HEK293 (cell line): ENCODE results near the gene CREG2.

Source experiments
- CTCF ChIA-PET: fragments of 350-600 bp; formaldehyde crosslinking; extraction: SDS; loops from one replicate; lab custom pipeline; 2021; ENCODE audit warnings: antibody characterized with exemption; lab: Yijun Ruan, JAX
- POLR2A ChIA-PET: fragments of 300-600 bp; formaldehyde crosslinking; extraction: SDS; loops from one replicate; lab custom pipeline; 2020; ENCODE audit warnings: antibody characterized with exemption, inconsistent platforms; lab: Yijun Ruan, JAX
- H3K27ac ChIP-seq: fragments of 200-500 bp; sonication (Bioruptor generic); 2 replicates; pipeline ENCODE4 v1.5.1; 2014; ENCODE audit warnings: low read depth, low read length, control low read depth, inconsistent platforms; ENCODE audit errors: extremely low read depth
- H3K36me3 ChIP-seq, 2 experiments: fragments of 200-500 bp in 1 of 2; sonication (Bioruptor generic) in 1 of 2; 1 replicate in 1 of 2; 2 replicates in 1 of 2; pipeline ENCODE4 v1.5.1; 2014 to 2017; ENCODE audit warnings: inconsistent platforms in 2 of 2, low read length in 2 of 2; ENCODE audit not compliant: control insufficient read depth in 2 of 2, insufficient read depth in 1 of 2
- H3K4me1 ChIP-seq: fragments of 200-500 bp; sonication (Bioruptor generic); 2 replicates; pipeline ENCODE4 v1.5.1; 2014; ENCODE audit warnings: mild to moderate bottlenecking, low read length, inconsistent platforms; ENCODE audit not compliant: control insufficient read depth, insufficient read depth
- H3K4me3 ChIP-seq: 2 replicates; pipeline ENCODE4 v1.5.1; 2011; ENCODE audit warnings: low read depth, mild to moderate bottlenecking, control low read depth, low read length, moderate library complexity
- H3K9me3 ChIP-seq: fragments of 200-500 bp; sonication (Bioruptor generic); 2 replicates; pipeline ENCODE4 v1.5.1; 2014; ENCODE audit warnings: low read depth, low read length, inconsistent platforms; ENCODE audit not compliant: control insufficient read depth, insufficient read depth
- KLF7 ChIP-seq: fragments of 450-650 bp; formaldehyde crosslinking; IDR thresholded peaks from 2 replicates; pipeline ENCODE4 v1.5.1; 2016; ENCODE audit warnings: missing biosample characterization, missing genetic modification characterization, borderline replicate concordance
- SP3 ChIP-seq: fragments of 450-650 bp; formaldehyde crosslinking; IDR thresholded peaks from 2 replicates; pipeline ENCODE4 v1.5.1; 2016; ENCODE audit warnings: missing biosample characterization, missing genetic modification characterization
- TRIM28 ChIP-seq: IDR thresholded peaks from 2 replicates; pipeline ENCODE4 v1.6.1; 2011; ENCODE audit warnings: low read length, control low read depth, borderline replicate concordance
- ZBTB17 ChIP-seq: fragments of 450-650 bp; formaldehyde crosslinking; IDR thresholded peaks from 2 replicates; pipeline ENCODE4 v1.5.1; 2016; ENCODE audit warnings: missing biosample characterization, missing genetic modification characterization
- ZBTB8A ChIP-seq: fragments of 450-650 bp; formaldehyde crosslinking; IDR thresholded peaks from 2 replicates; pipeline ENCODE4 v1.5.1; 2016; ENCODE audit warnings: missing biosample characterization, missing genetic modification characterization
- ZNF133 ChIP-seq: fragments of 450-650 bp; formaldehyde crosslinking; IDR thresholded peaks from 2 replicates; pipeline ENCODE4 v1.5.1; 2016; ENCODE audit warnings: missing biosample characterization, missing genetic modification characterization
- ZNF2 ChIP-seq: fragments of 450-650 bp; formaldehyde crosslinking; IDR thresholded peaks from 2 replicates; pipeline ENCODE4 v1.5.1; 2016; ENCODE audit warnings: missing biosample characterization, missing genetic modification characterization
- ZNF23 ChIP-seq: fragments of 450-650 bp; formaldehyde crosslinking; IDR thresholded peaks from 2 replicates; pipeline ENCODE4 v1.5.1; 2016; ENCODE audit warnings: missing biosample characterization, missing genetic modification characterization, borderline replicate concordance
- ZNF274 ChIP-seq, 2 experiments: fragments of 200-500 bp in 1 of 2; fragments of 450-650 bp in 1 of 2; sonication (Bioruptor generic) in 1 of 2; formaldehyde crosslinking in 1 of 2; IDR thresholded peaks; 2 replicates each; pipeline versions ENCODE4 v1.5.1 to v1.6.1; 2014 to 2016; ENCODE audit warnings: borderline replicate concordance in 1 of 2, inconsistent platforms in 1 of 2, low read length in 1 of 2, missing biosample characterization in 1 of 2, missing genetic modification characterization in 1 of 2
- ZNF394 ChIP-seq: fragments of 450-650 bp; formaldehyde crosslinking; IDR thresholded peaks from 2 replicates; pipeline ENCODE4 v1.5.1; 2016; ENCODE audit warnings: missing biosample characterization, missing genetic modification characterization, mild to moderate bottlenecking, moderate library complexity, borderline replicate concordance
- ZNF514 ChIP-seq: fragments of 450-650 bp; formaldehyde crosslinking; IDR thresholded peaks from 2 replicates; pipeline ENCODE4 v1.5.1; 2016; ENCODE audit warnings: missing biosample characterization, missing genetic modification characterization
- ZNF561 ChIP-seq: fragments of 450-650 bp; IDR thresholded peaks from 2 replicates; pipeline ENCODE4 v1.5.1; 2018; ENCODE audit warnings: missing biosample characterization, missing genetic modification characterization, borderline replicate concordance
- ZNF677 ChIP-seq: fragments of 450-650 bp; IDR thresholded peaks from 2 replicates; pipeline ENCODE4 v1.5.0; 2018; ENCODE audit warnings: missing biosample characterization, mild to moderate bottlenecking, missing genetic modification characterization, moderate library complexity
- ZNF701 ChIP-seq: fragments of 450-650 bp; formaldehyde crosslinking; IDR thresholded peaks from 2 replicates; pipeline ENCODE4 v1.5.1; 2016; ENCODE audit warnings: missing biosample characterization, missing genetic modification characterization
- ZNF768 ChIP-seq: fragments of 450-650 bp; formaldehyde crosslinking; IDR thresholded peaks from 2 replicates; pipeline ENCODE4 v1.5.1; 2018; ENCODE audit warnings: missing biosample characterization, mild to moderate bottlenecking, missing genetic modification characterization
- ZSCAN23 ChIP-seq: fragments of 450-650 bp; formaldehyde crosslinking; IDR thresholded peaks from 2 replicates; pipeline ENCODE4 v1.5.1; 2016; ENCODE audit warnings: missing biosample characterization, missing genetic modification characterization
- TF ChIP-seq, protein P1 (sequence below): fragments of 450-650 bp; IDR thresholded peaks from 2 replicates; pipeline ENCODE4 v1.5.1; 2018; ENCODE audit warnings: missing biosample characterization, mild to moderate bottlenecking, missing genetic modification characterization
- TF ChIP-seq, protein P2 (sequence below): fragments of 450-650 bp; formaldehyde crosslinking; IDR thresholded peaks from 2 replicates; pipeline ENCODE4 v1.5.1; 2017; ENCODE audit warnings: missing biosample characterization, missing genetic modification characterization
- TF ChIP-seq, protein P3 (sequence below): fragments of 450-650 bp; formaldehyde crosslinking; IDR thresholded peaks from 2 replicates; pipeline ENCODE4 v1.5.1; 2016; ENCODE audit warnings: missing biosample characterization, missing genetic modification characterization, low read depth
- TF ChIP-seq, protein P4 (sequence below): fragments of 450-650 bp; formaldehyde crosslinking; IDR thresholded peaks from 2 replicates; pipeline ENCODE4 v1.5.1; 2016; ENCODE audit warnings: missing biosample characterization, missing genetic modification characterization
- TF ChIP-seq, protein P5 (sequence below): fragments of 450-650 bp; formaldehyde crosslinking; IDR thresholded peaks from 2 replicates; pipeline ENCODE4 v1.5.1; 2016; ENCODE audit warnings: missing biosample characterization, missing genetic modification characterization
- TF ChIP-seq, protein P6 (sequence below): fragments of 450-650 bp; formaldehyde crosslinking; IDR thresholded peaks from 2 replicates; pipeline ENCODE4 v1.5.1; 2016; ENCODE audit warnings: missing biosample characterization, missing genetic modification characterization

Gene CREG2

DNA sequence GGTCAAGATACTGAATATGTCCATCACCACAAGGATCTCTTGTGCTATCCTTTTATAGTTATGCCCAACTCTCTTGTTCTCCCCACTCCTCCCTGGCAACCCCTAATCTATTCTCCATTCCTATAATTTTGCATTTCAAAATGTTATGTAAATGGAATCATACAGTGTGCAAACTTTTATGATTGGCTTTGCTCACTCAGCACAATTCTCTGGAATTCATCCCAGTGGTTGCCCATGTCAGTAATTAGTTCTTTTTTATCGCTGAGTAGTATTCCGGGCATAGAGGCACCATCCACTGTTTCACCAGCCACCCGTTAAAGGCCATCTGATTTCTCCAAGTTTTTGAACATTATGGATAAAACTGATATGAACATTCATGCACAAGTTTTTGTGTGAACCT lies 40.4 kb downstream of the CREG2 start:
- Histone ChIP-seq H3K36me3 (no peaks in the 10 kb centered on the region), H3K4me3 (no peak overlapping the region)
- TF ChIP-seq ZNF701 (no peak), ZBTB8A (tag by site-specific recombination) (no peak), ZNF561 (tag by site-specific recombination) (no peak), ZBTB17 (tag by site-specific recombination) (no peak), TRIM28 (no peak), KLF7 (no peak), SP3 (tag by site-specific recombination) (no peak)
- TF ChIP-seq, protein P1, sequence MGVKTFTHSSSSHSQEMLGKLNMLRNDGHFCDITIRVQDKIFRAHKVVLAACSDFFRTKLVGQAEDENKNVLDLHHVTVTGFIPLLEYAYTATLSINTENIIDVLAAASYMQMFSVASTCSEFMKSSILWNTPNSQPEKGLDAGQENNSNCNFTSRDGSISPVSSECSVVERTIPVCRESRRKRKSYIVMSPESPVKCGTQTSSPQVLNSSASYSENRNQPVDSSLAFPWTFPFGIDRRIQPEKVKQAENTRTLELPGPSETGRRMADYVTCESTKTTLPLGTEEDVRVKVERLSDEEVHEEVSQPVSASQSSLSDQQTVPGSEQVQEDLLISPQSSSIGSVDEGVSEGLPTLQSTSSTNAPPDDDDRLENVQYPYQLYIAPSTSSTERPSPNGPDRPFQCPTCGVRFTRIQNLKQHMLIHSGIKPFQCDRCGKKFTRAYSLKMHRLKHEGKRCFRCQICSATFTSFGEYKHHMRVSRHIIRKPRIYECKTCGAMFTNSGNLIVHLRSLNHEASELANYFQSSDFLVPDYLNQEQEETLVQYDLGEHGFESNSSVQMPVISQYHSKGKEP (tag by site-specific recombination): no peak
- TF ChIP-seq, protein P2, sequence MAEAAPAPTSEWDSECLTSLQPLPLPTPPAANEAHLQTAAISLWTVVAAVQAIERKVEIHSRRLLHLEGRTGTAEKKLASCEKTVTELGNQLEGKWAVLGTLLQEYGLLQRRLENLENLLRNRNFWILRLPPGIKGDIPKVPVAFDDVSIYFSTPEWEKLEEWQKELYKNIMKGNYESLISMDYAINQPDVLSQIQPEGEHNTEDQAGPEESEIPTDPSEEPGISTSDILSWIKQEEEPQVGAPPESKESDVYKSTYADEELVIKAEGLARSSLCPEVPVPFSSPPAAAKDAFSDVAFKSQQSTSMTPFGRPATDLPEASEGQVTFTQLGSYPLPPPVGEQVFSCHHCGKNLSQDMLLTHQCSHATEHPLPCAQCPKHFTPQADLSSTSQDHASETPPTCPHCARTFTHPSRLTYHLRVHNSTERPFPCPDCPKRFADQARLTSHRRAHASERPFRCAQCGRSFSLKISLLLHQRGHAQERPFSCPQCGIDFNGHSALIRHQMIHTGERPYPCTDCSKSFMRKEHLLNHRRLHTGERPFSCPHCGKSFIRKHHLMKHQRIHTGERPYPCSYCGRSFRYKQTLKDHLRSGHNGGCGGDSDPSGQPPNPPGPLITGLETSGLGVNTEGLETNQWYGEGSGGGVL: no peak
- TF ChIP-seq, all 188 proteins: peak for 0
- ChIA-PET POLR2A (no interaction called here), CTCF (interaction anchor here (0.5 to 0.8 kb wide), 2 partner anchors 70 to 310 kb away, joined by 3 to 5 read pairs; no protein-coding TSS in a partner anchor)
- H3K9me3 ChIP-seq: no peaks in the 10 kb centered on the region
- H3K4me1 ChIP-seq: no peaks in the 10 kb centered on the region
- H3K27ac ChIP-seq: no peak overlapping the region

DNA sequence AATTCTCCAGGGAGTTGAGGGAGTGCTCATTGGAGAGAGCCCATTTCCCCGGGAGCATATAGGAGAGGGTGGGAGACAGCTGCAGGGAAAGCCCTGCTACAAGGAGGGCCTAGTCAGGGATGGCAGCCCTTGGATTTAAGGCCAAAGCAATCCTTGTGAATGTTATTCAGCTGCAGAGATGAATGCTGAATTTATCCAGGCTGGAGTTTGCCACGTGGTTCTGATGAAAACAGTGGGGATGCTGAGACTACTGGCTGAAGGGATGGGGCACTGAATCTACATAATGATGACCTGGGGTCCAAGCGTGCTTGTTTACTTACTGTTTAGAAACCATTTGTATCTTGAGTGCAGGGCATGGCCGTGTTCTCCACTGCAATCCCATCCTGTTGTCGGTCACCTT lies 43.2 kb downstream of the CREG2 start:
- Histone ChIP-seq H3K27ac (no peak overlapping the region), H3K4me1 (no peaks in the 10 kb centered on the region), H3K36me3 (no peaks in the 10 kb centered on the region), H3K9me3 (no peaks in the 10 kb centered on the region), H3K4me3 (no peak overlapping the region)
- POLR2A ChIA-PET: no interaction called here
- CTCF ChIA-PET: no interaction called here
- TF ChIP-seq ZSCAN23 (tag by site-specific recombination) (no peak), ZNF2 (no peak), ZNF768 (no peak), ZNF23 (tag by site-specific recombination) (no peak), ZNF394 (tag by site-specific recombination) (no peak), ZNF274 (IDR thresholded peaks at IDR 0.05; ENCODE audit: low read length) (no peak), ZNF274 (tag by site-specific recombination; IDR thresholded peaks at IDR 0.05; ENCODE audit: borderline replicate concordance) (no peak), ZNF514 (tag by site-specific recombination) (no peak), ZNF677 (tag by site-specific recombination) (no peak), ZNF133 (tag by site-specific recombination) (no peak)
- TF ChIP-seq, protein P3, sequence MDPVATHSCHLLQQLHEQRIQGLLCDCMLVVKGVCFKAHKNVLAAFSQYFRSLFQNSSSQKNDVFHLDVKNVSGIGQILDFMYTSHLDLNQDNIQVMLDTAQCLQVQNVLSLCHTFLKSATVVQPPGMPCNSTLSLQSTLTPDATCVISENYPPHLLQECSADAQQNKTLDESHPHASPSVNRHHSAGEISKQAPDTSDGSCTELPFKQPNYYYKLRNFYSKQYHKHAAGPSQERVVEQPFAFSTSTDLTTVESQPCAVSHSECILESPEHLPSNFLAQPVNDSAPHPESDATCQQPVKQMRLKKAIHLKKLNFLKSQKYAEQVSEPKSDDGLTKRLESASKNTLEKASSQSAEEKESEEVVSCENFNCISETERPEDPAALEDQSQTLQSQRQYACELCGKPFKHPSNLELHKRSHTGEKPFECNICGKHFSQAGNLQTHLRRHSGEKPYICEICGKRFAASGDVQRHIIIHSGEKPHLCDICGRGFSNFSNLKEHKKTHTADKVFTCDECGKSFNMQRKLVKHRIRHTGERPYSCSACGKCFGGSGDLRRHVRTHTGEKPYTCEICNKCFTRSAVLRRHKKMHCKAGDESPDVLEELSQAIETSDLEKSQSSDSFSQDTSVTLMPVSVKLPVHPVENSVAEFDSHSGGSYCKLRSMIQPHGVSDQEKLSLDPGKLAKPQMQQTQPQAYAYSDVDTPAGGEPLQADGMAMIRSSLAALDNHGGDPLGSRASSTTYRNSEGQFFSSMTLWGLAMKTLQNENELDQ (tag by site-specific recombination): no peak
- TF ChIP-seq, protein P4, sequence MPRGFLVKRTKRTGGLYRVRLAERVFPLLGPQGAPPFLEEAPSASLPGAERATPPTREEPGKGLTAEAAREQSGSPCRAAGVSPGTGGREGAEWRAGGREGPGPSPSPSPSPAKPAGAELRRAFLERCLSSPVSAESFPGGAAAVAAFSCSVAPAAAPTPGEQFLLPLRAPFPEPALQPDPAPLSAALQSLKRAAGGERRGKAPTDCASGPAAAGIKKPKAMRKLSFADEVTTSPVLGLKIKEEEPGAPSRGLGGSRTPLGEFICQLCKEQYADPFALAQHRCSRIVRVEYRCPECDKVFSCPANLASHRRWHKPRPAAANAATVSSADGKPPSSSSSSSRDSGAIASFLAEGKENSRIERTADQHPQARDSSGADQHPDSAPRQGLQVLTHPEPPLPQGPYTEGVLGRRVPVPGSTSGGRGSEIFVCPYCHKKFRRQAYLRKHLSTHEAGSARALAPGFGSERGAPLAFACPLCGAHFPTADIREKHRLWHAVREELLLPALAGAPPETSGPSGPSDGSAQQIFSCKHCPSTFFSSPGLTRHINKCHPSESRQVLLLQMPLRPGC (tag by site-specific recombination): no peak
- TF ChIP-seq, protein P5, sequence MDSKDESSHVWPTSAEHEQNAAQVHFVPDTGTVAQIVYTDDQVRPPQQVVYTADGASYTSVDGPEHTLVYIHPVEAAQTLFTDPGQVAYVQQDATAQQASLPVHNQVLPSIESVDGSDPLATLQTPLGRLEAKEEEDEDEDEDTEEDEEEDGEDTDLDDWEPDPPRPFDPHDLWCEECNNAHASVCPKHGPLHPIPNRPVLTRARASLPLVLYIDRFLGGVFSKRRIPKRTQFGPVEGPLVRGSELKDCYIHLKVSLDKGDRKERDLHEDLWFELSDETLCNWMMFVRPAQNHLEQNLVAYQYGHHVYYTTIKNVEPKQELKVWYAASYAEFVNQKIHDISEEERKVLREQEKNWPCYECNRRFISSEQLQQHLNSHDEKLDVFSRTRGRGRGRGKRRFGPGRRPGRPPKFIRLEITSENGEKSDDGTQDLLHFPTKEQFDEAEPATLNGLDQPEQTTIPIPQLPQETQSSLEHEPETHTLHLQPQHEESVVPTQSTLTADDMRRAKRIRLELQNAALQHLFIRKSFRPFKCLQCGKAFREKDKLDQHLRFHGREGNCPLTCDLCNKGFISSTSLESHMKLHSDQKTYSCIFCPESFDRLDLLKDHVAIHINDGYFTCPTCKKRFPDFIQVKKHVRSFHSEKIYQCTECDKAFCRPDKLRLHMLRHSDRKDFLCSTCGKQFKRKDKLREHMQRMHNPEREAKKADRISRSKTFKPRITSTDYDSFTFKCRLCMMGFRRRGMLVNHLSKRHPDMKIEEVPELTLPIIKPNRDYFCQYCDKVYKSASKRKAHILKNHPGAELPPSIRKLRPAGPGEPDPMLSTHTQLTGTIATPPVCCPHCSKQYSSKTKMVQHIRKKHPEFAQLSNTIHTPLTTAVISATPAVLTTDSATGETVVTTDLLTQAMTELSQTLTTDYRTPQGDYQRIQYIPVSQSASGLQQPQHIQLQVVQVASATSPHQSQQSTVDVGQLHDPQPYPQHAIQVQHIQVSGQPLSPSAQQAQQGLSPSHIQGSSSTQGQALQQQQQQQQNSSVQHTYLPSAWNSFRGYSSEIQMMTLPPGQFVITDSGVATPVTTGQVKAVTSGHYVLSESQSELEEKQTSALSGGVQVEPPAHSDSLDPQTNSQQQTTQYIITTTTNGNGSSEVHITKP (tag by site-specific recombination): no peak
- TF ChIP-seq, protein P6, sequence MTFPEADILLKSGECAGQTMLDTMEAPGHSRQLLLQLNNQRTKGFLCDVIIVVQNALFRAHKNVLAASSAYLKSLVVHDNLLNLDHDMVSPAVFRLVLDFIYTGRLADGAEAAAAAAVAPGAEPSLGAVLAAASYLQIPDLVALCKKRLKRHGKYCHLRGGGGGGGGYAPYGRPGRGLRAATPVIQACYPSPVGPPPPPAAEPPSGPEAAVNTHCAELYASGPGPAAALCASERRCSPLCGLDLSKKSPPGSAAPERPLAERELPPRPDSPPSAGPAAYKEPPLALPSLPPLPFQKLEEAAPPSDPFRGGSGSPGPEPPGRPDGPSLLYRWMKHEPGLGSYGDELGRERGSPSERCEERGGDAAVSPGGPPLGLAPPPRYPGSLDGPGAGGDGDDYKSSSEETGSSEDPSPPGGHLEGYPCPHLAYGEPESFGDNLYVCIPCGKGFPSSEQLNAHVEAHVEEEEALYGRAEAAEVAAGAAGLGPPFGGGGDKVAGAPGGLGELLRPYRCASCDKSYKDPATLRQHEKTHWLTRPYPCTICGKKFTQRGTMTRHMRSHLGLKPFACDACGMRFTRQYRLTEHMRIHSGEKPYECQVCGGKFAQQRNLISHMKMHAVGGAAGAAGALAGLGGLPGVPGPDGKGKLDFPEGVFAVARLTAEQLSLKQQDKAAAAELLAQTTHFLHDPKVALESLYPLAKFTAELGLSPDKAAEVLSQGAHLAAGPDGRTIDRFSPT (tag by site-specific recombination): no peak
- TF ChIP-seq, all 188 proteins: peak for 0
